Stimulated activated CD8-positive, alpha-beta memory T cell treated with anti-CD3 and anti-CD28 coated beads, Interleukin-12 subunit alpha, Interleukin-12 subunit beta, amount 100 ng/mL, for 24 hours (primary cell): ENCODE data around the gene SELENOI.

Source experiments
- DNase-seq: peaks from one replicate; pipeline ENCODE4 v3.0.0-alpha.2; 2020; ENCODE audit errors: extremely low read depth

Gene SELENOI

GRCh38 chr2:26410764-26411243 is 64.9 kb downstream of the SELENOI start:
- DNase-seq = no peak

- DNase-seq = no peak
Measured at GRCh38 chr2:26411419-26411818, 65.5 kb downstream of the SELENOI start.

GRCh38 chr2:26412091-26412673 is 66.2 kb downstream of the SELENOI start:
- DNase-seq = no peak

GRCh38 chr2:26414311-26414710 is 68.4 kb downstream of the SELENOI start:
- no peak for DNase-seq

- no peak for DNase-seq
Measured at GRCh38 chr2:26421961-26422360, 76.0 kb downstream of the SELENOI start.

- no peak for DNase-seq
Measured at GRCh38 chr2:26422947-26423629, 77.1 kb downstream of the SELENOI start.

- DNase-seq = no peak
Measured at GRCh38 chr2:26423750-26424149, 77.8 kb downstream of the SELENOI start.

GRCh38 chr2:26424221-26424620 is 78.3 kb downstream of the SELENOI start:
- DNase-seq = no peak

GRCh38 chr2:26428846-26429245 is 82.9 kb downstream of the SELENOI start:
- no peak for DNase-seq

GRCh38 chr2:26429779-26430578 is 84.0 kb downstream of the SELENOI start:
- DNase-seq = no peak

GRCh38 chr2:26430826-26431225 is 84.9 kb downstream of the SELENOI start:
- DNase-seq = no peak

GRCh38 chr2:26432363-26432762 is 86.4 kb downstream of the SELENOI start:
- no peak for DNase-seq

GRCh38 chr2:26432859-26433258 is 86.9 kb downstream of the SELENOI start:
- no peak for DNase-seq

- DNase-seq = no peak
Measured at GRCh38 chr2:26435106-26435505, 89.2 kb downstream of the SELENOI start.

- no peak for DNase-seq
Measured at GRCh38 chr2:26438526-26438925, 92.6 kb downstream of the SELENOI start.

GRCh38 chr2:26438926-26439325 is 93.0 kb downstream of the SELENOI start:
- no peak for DNase-seq

GRCh38 chr2:26442301-26442700 is 96.4 kb downstream of the SELENOI start:
- DNase-seq = no peak

- no peak for DNase-seq
Measured at GRCh38 chr2:26442707-26443106, 96.8 kb downstream of the SELENOI start.

- no peak for DNase-seq
Measured at GRCh38 chr2:26444236-26444635, 98.3 kb downstream of the SELENOI start.
